GM19324 (cell line): ENCODE data around the gene SMYD3.

ENCODE experiments used
- ATAC-seq: cut with Tn5 transposase; IDR thresholded peaks from one replicate; pipeline ENCODE4 v1.9.1; 2021; ENCODE audit warnings: mild to moderate bottlenecking, moderate library complexity; ENCODE audit not compliant: unreplicated experiment, low FRiP score

SMYD3 gene

GRCh38 chr1:246226041-246226440, 281.0 kb downstream of the SMYD3 start:
- no peak for ATAC-seq

DNA sequence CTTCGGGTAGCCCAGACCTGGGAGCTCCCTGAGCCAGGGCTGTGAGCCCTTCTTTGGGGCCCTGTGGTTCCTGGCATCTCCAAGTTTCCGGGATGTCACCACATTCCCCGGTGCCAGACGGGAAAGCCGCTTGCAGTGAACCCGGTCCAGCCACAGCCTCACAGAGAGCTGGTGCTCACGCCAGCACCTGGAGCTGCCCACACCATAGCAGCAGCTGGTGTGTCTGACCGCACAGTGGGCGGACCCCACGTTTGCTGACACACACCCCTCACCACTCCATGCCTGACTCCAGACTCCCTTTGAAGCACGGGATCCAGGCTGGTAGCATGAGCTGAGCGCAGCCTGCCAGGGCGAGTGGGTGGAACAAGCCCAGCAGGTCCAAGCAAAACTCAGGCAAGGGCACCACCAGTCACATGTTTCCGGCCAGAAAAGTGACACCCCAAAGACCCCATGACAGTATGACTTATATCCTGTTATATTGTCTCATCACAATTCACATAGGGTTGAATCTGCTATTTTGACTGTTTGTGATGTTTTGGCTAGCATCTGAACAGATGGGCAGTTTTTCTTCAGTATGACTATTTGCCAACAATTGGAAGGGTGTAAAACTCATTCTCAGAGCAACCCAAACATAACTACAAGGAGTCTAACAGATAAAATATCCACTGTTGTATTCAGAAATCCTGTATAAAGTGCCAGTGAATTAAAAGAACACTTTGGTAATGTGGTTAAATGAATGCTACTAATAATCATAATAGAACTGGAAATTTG, 285.4 kb downstream of the SMYD3 start:
- ATAC-seq, result no peak

- ATAC-seq, result no peak
Observed at GRCh38 chr1:246220495-246221065, 286.5 kb downstream of the SMYD3 start.

- ATAC-seq, result peak; percentile 42
Observed at GRCh38 chr1:246219508-246220030, 287.5 kb downstream of the SMYD3 start.

DNA sequence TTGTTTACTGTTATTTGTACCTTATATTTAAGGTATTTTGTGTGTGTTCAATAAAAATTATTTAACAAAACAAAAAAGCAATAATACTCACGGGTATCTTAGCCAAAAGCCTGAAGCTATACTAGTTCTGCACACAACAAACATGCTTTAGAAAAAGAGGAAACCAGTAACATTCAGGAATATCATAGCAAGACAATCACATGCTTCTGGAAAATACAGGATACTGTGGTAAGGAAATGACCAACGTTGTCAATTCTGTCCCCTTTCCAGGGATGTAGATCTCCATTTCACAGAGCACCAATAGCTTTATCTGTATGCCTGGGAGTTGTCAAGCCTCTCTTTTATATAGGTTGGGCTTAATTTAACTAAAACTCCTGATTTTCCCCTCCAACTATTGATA, 288.4 kb downstream of the SMYD3 start:
- no peak for ATAC-seq

DNA sequence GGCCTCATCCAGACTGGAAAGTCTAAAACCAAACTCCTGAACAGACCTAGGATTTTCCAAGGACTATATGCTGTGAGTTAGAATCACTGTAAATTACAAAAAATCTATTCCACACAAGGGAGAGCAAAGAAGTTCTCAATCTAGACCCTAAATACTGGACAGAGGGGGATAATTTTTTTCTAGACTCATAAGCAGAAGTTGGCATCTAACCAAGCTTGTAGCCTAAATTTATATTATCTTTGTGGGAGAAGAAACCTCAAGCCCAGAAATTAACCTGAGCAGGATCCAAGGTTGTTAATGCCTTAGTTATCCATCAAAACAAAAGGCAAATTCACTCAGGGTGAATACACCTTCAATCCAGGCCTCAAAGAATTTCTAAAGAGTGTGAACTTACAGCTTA, 290.2 kb downstream of the SMYD3 start:
- no peak for ATAC-seq

DNA sequence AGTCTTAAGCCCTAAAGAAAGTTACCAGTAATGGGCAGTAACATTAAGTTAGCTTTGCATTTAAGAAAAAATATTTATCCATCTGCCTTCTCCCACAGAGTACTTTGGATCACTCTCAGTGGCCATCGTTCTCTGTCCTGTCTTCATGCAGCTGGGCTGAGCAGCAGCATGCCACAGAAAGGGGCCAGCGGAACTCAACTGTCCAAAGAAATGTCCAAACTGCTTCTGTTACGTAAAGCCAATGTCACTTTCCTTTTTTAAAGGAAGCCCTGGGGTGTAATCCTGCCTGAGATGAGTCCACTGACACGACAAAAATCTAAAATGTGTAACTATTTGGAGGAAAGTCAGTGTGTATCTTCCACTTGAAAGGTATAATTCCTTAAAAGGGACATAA, 291.6 kb downstream of the SMYD3 start:
- ATAC-seq, result no peak

GRCh38 chr1:246214708-246215509, 292.2 kb downstream of the SMYD3 start:
- peak; percentile 79 for ATAC-seq

GRCh38 chr1:246213947-246214346, 293.1 kb downstream of the SMYD3 start:
- ATAC-seq, result no peak

DNA sequence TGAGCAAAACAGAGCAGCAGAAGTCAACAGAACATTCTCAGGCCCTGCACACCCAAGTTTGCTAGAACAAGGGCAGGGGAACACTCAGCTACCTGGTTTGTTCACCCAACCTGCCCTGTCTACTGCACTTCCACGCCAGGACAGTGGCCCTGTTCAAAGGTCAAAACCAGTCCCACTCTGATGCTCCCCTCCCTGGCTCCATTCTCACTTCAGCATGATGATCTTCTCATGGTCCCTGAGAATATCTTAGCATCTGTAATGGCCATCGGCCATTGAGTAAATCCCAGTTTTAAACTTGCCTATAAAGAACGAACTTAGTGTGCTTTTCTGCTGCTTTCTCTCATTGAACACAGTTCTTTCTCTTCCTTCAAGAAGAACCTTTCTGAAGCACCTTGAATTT, 293.6 kb downstream of the SMYD3 start:
- ATAC-seq, result no peak

DNA sequence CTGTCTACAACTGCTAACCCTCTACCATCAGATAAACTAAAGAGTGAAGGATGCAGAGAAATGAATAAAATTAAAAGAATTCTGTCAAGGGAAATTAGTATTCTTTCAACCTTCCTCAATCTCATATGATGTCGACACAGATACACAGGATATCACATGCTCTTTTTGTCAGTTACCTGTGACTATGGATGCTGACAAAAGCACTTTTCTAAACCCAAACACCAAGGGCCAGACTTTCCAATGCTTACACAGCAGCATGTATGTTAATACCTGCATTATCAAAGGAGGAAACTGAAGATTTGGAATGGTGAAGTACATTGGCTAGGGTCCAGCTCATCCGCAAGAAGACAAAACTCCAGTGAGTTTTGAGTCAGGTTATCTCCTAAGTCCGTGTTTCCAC, 294.0 kb downstream of the SMYD3 start:
- ATAC-seq, result no peak

DNA sequence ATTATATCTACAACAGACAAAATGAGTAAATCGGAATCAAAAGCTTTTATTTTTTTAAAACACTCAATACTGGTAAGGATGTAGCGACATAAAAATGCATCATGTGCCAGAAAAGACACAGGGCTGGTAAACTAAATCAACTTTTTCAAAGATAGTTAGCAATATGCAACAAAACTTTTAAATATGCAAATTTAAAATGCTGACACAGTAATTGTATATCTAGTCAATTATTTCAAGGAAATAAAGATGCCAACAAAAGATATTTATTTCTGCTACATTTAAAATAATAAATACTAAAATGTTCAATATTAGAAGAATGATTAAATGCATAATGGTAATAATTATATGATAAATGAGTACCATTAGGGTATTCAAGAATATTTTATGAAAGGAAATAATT, 295.1 kb downstream of the SMYD3 start:
- no peak for ATAC-seq

GRCh38 chr1:246210756-246211155, 296.3 kb downstream of the SMYD3 start:
- ATAC-seq, result no peak

DNA sequence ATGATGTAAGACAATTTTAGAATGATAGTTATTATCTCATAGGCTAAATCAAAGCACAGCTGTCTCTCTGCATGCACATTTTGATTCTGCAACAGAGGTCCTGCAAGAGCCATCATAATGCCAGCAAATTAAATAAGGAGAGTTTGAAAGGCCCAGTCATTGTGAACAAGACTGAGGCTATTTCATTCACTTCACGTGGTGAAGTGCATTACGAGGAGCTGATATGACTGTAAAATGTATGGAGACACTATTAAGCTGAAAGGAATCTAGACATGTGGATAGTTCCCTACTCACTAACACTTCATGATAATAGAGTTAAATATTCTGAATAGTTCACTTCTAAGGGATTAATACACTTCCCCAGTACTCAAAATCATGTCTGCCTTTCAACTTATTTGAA, 299.0 kb downstream of the SMYD3 start:
- no peak for ATAC-seq

DNA sequence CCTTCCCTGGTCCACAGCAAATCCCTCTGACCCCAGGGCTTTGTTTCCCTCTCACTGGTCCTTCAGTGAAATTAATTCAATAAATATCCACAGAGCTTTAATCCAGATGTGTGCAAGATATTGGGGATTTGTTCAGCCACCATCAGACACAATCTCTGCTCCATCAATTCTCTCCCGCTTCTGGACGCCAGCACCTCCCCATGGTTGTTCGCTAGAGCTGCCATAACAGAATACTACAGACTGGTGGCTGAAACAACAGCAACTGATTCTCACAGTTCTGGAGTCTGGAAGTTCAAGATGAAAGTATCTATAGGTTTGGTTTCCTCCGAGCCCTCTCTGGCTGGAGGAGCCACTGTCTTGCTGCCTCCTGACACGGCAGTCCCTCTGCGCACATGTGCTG, 303.9 kb downstream of the SMYD3 start:
- no peak for ATAC-seq

GRCh38 chr1:246200738-246201137, 306.3 kb downstream of the SMYD3 start:
- ATAC-seq, result no peak

DNA sequence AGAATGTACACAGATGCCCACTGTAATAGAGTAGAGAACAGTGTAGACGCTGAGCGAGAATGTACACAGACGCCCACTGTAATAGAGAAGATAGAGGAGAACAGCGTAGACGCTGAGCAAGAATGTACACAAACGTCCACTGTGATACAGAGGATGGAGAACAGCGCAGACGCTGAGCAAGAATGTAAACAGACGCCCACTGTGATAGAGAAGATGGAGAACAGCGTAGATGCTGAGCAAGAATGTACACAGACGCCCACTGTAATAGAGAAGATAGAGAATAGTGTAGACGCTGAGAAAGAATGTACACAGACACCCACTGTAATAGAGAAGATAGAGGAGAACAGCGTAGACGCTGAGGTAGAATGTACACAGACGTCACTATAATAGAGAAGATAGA, 306.9 kb downstream of the SMYD3 start:
- ATAC-seq, result no peak

GRCh38 chr1:246199086-246199645, 307.9 kb downstream of the SMYD3 start:
- no peak for ATAC-seq

DNA sequence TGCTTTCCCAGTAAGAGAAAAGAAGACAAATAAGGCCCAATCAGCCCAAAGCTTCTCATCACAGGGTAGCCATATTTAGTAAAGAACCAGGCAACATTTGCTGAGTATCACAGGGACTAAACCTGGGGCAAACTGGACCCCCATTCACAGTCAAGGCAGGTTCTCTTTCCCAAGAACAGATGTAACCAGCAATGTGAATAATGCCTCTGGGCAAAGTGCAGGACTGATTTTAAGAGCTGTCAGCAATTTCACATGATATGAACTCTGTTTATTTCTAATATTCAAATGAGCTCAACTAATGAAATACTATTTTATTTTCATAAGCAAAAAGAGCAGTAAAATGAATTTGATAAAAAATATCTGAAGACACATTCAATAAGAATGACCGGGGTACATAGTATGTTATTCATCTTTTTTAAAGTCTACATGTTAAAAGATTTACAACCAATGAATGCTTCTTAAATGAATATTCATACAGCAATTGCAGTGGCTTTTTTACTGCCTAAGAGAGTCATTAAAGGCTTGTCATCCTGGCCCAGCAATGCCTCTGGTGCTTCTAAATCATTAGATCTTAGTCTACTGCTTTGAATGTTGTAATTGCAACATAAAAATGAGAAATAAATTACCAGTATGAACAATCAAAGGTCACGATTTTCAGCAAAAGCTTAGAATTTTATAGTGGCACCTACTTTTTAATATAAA, 308.8 kb downstream of the SMYD3 start:
- ATAC-seq, result no peak

DNA sequence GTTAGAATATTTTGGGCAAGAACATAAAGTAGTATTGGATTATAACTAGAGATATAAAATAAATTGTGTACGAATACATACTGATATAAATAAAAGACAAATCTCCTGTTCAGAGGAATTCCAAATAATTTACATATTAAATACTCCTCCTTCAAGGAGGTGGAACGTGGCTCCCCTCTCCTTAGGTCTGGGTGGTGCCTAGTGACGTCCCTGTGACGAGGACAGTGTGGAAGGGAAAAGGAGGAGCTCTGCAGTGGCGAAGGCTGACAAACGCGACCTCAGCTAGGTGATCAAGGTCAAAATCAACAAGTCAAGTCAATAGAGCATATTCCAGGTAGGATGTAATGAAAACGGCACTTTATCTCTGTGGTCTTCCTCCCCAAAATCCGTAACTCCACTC, 310.0 kb downstream of the SMYD3 start:
- no peak for ATAC-seq
